ENCODE data around the gene OR2H1.
"Not testable (repeated sequence)": the region's sequence is repeated elsewhere in the genome, so short reads cannot be mapped to it uniquely, and the experiment has no call there.

The OR2H1 gene

GRCh38 chr6:29456971-29457370, at the start of gene OR2H1, which contains the start of gene OR11A1:
Gene OR2H1 (plus strand): TSS chr6:29457155. CDS start chr6:29461770, 4,615 bp downstream.
Gene OR11A1 (minus strand): TSS chr6:29457071. CDS start chr6:29427641, 29,430 bp downstream.
- no peak for DNase-seq (ENCODE audit: low read depth)

- no peak for DNase-seq (ENCODE audit: low read depth)
Observed at GRCh38 chr6:29414588-29414987, 42.4 kb upstream of the OR2H1 start, which contains the start of gene OR12D1. Gene OR12D1 (plus strand): TSS chr6:29414928.

GRCh38 chr6:29419516-29419915, 37.4 kb upstream of the OR2H1 start:
- DNase-seq (ENCODE audit: low read depth): no peak

GRCh38 chr6:29424168-29424567, 32.8 kb upstream of the OR2H1 start:
- no peak for DNase-seq (ENCODE audit: low read depth)

- DNase-seq (ENCODE audit: low read depth): no peak
Observed at GRCh38 chr6:29424575-29424974, 32.4 kb upstream of the OR2H1 start.

- DNase-seq (ENCODE audit: low read depth): no peak
Observed at GRCh38 chr6:29425075-29425474, 31.9 kb upstream of the OR2H1 start.

- DNase-seq (ENCODE audit: low read depth): no peak
Observed at GRCh38 chr6:29426654-29427053, 30.3 kb upstream of the OR2H1 start.

GRCh38 chr6:29436730-29437129, 20.2 kb upstream of the OR2H1 start:
- not testable (repeated sequence) for DNase-seq (ENCODE audit: low read depth)

- DNase-seq (ENCODE audit: low read depth): no peak
Observed at GRCh38 chr6:29439006-29439405, 17.9 kb upstream of the OR2H1 start, which contains the start of gene OR10C1. Gene OR10C1 (plus strand): TSS chr6:29439306. CDS start chr6:29440016, 710 bp downstream.

- no peak for DNase-seq (ENCODE audit: low read depth)
Observed at GRCh38 chr6:29442719-29443118, 14.2 kb upstream of the OR2H1 start.

GRCh38 chr6:29444031-29444430, 12.9 kb upstream of the OR2H1 start:
- DNase-seq (ENCODE audit: low read depth): not testable (repeated sequence)

- no peak for DNase-seq (ENCODE audit: low read depth)
Observed at GRCh38 chr6:29447670-29448069, 9.3 kb upstream of the OR2H1 start.

- no peak for DNase-seq (ENCODE audit: low read depth)
Observed at GRCh38 chr6:29451471-29452193, 5.3 kb upstream of the OR2H1 start.

GRCh38 chr6:29461021-29461814, 4.3 kb downstream of the OR2H1 start:
- no peak for DNase-seq (ENCODE audit: low read depth)

- DNase-seq (ENCODE audit: low read depth): no peak
Observed at GRCh38 chr6:29462022-29462421, 5.1 kb downstream of the OR2H1 start.

- no peak for DNase-seq (ENCODE audit: low read depth)
Observed at GRCh38 chr6:29465279-29465678, 8.3 kb downstream of the OR2H1 start.

GRCh38 chr6:29465801-29466200, 8.8 kb downstream of the OR2H1 start:
- DNase-seq (ENCODE audit: low read depth): no peak

- no peak for DNase-seq (ENCODE audit: low read depth)
Observed at GRCh38 chr6:29466241-29466640, 9.3 kb downstream of the OR2H1 start.

- DNase-seq (ENCODE audit: low read depth): no peak
Observed at GRCh38 chr6:29474996-29475395, 18.0 kb downstream of the OR2H1 start.

- peak; percentile 35 for DNase-seq (ENCODE audit: low read depth)
Observed at GRCh38 chr6:29477923-29478450, 21.0 kb downstream of the OR2H1 start.

- DNase-seq (ENCODE audit: low read depth): no peak
Observed at GRCh38 chr6:29478740-29479139, 21.8 kb downstream of the OR2H1 start.

GRCh38 chr6:29479560-29479959, 22.6 kb downstream of the OR2H1 start:
- peak; percentile 74 for DNase-seq (ENCODE audit: low read depth)

GRCh38 chr6:29483186-29483585, 26.2 kb downstream of the OR2H1 start:
- no peak for DNase-seq (ENCODE audit: low read depth)

Measured in CMK (cell line).